HG03039 (cell line): ENCODE measurements around the gene GPC4.
"Not testable (repeated sequence)": the region's sequence is repeated elsewhere in the genome, so short reads cannot be mapped to it uniquely, and the experiment has no call there.

Experiments
- ATAC-seq: cut with Tn5 transposase; IDR thresholded peaks from one replicate; pipeline ENCODE4 v1.9.1; 2021; ENCODE audit warnings: mild to moderate bottlenecking, moderate library complexity; ENCODE audit not compliant: unreplicated experiment

GPC4 gene

DNA sequence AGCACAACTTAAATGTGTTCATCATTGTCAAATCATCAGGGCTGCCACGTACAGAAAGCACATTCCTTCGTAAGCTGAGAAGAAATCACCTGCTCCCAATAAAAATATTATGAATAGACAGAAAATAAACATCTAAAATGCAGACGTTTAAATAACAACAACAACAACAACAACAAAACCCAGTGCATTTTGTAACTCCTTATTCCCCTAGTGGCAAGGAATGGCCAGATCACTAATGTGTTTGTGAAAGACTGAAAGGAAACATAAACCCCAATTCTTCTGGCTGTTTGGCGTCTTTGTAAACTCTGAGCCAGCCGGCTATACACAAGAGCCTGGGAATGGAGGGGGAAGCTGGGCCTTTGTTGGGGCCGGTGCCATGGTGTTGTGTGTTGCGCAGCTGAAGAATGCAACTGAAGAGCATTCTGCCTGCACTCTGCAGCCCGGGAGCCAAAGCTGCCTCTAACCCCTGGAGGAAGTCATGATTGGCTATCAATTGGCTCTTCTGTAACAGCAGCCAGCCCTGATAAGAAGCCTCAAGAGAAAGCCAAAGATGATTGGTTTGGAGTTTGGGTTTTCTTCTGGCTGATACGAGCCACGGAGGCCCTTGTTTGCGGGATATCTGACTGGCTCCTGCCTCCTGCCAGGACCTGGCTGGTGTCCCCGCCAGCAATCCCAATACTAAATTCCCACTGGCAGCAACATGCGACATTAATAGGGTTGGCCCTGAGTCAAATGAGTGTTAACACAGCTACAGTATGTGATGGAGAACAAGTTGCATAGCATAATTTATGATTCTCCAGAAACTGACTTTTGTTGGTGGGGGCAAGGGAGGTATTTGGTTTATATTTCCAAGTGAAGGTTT is 107.4 kb downstream of the GPC4 start:
- no peak for ATAC-seq

DNA sequence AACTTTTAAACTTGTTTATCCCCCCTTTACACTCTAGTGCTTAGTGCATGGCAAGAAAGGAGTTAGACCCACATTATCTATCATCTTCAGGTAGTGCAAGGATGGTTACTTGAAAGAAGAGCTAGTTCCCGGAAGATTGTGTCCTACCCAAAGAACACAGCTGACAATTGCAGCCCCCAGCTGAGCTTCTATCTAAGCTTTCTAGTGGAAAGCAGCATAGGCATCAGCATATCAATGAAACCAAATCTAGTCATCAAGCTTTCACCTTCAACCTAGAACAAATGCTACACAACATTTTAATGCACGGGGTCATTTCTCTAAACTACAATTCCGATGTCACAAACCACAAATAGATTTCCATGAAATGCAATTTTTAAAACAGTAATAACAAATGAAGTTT is 108.2 kb downstream of the GPC4 start:
- no peak for ATAC-seq

DNA sequence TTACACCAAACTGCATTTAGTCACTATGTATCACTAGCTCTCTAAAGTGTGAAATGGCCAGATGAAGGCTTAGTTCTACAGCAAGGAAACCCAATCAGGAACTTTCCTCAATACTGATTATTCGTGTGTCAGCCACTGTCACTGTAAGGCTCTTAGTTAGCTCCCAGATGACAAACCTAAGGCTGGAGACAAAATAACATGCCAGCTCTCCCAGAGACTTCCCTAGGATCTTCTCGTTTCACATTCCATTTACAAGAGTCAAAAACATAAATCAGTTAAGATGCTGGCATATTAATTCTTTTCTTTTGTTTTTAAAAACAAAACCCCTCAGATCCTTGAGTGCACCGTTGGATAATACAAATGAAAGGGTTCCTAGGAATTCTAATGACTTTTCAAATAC is 109.0 kb downstream of the GPC4 start:
- no peak for ATAC-seq

DNA sequence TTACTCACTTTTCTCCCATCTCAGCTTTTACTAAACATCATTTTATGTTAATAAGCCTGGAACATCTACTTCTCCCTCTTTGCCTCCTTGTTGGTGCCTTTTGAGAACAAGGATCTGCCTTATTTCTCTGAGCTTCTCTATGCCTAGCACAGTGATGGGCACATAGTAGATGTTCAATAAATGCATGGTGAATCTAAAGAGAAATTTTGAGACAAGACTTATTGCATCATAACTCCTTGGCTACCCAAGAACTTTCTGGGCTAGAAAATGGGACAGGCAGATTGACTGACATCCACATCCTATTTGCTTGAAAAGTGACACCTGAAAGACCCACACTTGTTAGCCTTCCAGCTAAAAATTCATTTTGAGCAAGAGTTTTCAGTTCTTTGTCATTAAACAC is 109.9 kb downstream of the GPC4 start:
- no peak for ATAC-seq

DNA sequence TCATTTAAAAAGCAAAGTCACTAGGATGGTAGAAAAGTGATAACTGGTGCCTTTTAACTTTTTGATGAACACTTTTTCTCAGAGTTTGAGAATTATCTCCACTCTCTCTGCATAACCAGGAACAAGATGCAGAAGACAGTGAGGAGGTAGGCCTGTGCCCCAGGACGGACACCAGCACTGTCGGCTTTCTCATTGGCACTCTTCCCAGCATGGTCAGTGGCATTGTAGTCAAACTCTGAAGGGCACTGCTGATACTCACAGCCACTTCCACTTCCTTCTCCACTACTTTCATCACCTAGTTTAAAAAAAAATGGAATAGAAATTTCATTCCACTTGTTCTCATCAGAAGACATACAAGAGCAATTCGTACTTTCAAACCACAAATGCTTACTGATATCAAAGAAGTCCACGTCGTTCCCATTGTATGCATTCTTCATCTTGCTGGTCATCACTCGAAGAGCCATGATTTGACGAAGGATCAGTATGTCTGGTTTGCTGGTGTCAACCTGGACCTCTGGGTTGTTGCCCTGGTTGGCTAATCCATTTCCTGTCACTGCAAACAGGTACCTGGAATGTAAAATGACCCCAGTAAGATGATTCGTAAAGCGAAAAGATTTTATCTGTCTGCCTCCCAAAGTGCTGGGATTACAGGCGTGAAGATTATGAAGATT is 112.4 kb downstream of the GPC4 start:
- ATAC-seq: no peak

DNA sequence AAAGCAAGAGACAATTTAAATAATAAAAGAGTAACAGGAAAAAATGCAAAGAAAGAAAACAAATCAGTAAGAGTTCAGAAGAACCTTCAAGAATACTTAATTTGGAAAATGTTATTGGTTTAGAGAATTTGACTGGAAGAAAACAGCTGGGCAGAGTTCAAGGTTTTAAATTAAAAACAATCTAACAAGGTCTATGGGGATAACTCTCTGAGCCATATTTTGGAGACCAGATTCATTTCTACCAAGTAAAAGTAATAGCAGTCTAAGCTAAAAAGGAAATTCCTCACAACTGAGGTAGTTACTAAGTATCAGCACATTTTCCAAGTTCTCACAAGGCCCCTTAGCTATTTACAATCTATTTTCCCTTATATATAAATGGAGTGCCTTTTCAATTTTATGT is 114.7 kb downstream of the GPC4 start:
- no peak for ATAC-seq

DNA sequence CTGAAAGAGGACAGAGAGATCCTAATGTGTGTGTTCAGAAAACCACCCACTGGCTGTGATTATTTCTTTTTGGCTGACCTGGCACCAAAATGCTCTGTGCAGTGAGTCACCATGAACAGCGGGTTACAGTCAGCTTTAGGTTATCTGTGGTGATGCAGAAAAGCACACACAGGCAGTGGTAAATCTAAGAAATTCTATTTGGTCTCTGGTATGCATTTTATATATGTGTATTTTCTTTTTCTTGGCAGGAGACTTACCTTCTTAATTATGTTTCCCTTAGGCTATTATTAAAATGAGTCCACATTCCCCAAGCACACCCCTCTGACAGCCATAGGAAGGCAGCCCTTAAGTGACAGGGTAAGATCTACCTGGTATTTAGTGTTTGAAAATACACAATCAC is 118.0 kb downstream of the GPC4 start:
- no peak for ATAC-seq

DNA sequence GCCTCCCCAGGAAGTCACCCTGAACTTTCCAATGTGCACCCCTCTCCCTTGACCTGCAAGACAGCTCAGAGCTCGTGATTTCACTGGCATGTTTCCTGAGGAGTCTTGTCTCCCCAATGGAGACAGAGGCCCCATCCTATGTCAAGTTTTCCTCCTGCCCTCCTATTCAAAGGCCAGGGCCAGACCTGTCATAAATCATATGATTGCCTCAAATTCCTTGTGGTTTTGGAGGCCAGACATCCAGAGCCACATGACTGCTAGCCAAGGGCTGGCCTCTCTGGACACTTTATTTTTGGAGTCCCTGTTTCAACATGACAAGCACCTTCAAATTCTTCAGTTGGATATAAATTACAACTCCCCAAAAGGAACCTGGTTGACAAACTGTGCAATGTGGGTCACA is 121.2 kb downstream of the GPC4 start:
- no peak for ATAC-seq

DNA sequence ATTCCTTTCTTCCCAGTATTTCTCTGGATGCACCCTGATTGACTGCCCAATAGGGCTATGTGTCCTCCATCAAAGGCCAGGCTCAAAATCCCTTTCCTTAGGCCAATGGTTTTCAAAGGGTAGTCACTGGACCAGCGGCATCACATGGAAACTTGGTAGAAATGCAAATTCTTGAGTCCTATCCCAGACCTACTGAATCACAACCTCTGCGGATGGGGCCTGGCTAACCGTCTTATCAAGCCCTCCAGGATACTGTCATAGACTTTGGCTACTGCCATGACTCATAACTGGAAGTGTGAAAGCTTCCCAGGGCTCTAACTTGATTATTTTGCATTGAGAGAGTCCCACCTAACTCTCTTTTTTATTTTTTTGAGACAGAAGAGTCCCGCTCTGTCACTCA is 125.2 kb downstream of the GPC4 start:
- ATAC-seq: no peak

DNA sequence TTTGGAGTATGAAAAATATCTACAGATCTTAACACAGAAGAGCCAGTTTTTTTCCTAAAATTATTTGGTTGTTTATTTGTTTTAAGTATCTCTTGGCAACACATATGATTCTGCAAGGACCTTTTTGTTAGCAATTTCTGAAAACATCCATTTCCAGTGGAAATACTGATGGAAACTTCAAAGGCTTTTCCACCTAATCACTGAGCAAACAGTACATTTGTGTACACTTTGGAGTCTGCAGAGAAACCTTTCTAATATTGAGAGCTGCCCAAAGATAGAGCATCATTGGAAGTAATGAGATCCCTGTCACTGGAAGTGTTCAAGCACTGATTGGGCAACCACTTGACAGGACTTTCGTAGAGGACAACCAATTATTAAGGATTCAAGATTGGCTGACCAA is 127.4 kb downstream of the GPC4 start:
- no peak for ATAC-seq

DNA sequence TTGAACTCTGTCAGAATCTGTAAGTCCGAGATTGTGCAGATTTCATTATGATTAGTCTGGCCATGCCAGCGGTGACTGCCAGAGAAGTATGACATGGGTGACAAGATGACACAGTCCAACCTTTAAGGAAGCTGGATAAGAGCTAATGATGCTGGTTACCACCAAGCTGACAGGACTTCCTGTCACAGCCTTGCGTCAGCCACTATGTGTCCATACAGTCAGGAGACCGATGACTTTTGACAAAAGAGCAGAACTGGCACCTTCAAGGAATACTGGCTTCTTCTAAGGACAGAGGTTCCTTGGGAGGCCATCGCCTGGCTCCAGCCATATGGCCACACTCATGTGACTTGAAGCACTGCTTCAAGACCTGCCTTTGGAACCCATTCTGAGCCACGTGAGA is 129.9 kb downstream of the GPC4 start:
- no peak for ATAC-seq

DNA sequence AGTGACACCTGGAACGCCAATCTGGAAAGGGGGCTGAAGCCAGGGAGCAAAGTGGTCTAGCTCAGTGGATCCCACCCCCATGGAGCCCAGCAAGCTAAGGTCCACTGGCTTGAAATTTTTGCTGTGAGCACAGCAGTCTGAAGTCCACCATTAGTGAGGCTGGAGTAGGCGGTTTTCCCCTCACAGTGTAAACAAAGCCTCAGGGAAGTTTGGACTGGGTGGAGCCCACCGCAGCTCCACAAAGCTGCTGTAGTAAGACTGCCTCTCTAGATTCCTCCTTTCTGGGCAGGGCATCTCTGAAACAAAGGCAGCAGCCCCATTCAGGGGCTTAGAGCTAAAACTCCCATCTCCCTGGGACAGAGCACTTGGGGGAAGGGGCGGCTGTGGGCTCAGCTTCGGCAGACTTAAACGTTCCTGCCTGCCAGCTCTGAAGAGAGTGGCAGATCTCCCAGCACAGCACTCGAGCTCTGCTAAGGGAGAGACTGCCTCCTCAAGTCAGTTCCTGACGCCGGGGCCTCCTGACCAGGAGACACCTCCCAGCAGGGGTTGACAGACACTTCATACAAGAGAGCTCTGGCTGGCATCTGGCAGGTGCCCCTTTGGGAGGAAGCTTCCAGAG is 136.1 kb downstream of the GPC4 start:
- ATAC-seq: not testable (repeated sequence)

DNA sequence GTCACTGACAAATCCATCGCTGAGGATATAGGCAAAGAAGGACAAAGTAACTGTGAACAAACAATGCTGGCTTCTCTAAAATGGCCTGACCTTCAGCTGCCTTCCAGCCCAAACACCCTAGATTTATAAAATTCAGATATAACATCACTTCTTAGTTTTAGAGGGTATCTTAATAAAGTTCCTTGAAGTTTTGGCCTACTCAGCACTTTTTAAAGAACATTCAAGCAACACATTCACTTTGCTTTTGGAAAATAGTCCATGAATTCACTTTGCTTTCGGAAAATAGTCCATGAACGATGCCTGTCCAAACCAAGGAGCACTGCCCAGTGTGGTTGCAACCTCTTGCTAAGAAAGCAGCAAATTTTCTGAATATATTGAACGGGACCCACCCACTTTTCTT is 142.1 kb downstream of the GPC4 start:
- ATAC-seq: no peak

DNA sequence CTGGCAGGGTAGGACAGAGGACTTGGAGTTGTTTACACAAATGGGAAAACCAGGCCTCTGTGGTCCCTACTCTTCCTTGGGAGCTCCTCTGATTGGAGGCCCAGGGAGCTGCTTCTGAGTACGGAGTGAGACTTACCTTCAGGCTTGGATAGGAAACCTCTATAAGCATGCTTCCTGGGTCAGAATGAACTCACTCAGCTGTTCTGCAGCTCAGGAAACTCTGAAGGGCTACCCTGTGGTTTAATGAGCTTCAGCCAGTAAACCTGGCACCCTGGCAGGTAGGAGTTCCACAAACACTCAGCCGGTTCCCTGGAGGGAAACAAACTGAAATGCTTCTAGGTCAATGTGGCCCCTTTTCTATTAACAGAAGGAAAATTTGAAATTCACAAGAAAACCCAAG is 146.1 kb downstream of the GPC4 start:
- no peak for ATAC-seq

DNA sequence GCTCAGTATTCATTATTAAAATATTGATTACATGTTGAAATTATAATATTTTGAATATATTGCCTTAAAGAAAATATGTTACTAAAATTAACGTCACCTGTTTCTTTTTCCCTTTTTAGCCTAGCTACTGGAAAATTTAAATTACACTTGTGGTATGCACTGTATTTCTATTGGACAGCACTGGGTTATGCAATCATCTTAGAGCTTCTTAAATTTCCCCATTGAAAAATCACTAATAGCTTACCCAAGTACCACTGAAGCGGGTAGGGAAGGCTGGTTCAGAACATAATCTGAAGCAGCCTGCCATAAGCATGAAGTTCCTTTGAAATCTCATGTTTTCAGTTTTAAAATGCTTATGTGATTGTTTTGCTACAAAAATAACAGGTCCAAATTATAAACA is 147.7 kb downstream of the GPC4 start:
- ATAC-seq: no peak

DNA sequence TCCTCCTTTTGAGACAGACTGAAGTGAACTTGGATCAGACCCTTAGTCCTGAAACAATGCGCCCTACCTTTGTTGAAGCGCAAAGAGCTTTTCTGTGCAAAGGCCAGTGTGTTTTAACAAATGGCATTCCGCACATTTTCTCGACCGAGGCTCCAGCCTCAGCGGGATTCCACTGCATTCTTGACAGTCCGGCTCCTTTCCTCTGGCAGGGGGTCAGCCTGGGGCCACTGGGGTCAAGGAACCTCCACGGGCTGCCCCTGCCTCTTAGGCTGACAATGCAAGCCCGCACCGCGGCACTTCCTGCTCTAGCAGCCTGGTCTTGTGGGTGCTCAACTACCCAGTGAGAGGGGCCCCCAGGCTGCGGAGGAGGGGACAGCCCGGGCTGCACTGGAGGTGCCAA is 150.0 kb downstream of the GPC4 start:
- no peak for ATAC-seq

DNA sequence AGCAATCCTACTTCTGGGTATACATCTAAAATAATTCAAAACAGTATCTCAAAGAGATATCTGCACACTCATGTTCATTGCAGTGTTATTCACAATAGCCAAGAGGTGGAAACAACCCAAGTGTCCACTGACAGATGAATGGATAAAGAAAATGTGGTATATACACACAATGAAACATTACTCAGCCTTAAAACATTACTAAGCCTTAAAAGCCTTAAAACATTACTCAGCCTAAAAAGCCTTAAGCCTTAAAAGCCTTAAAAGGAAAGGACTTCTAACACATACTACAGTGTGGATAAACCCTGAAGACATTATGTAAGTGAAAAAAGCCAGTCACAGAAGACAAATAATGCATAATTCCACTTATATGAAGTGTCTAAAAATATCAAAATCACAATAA is 156.8 kb downstream of the GPC4 start:
- ATAC-seq: no peak

DNA sequence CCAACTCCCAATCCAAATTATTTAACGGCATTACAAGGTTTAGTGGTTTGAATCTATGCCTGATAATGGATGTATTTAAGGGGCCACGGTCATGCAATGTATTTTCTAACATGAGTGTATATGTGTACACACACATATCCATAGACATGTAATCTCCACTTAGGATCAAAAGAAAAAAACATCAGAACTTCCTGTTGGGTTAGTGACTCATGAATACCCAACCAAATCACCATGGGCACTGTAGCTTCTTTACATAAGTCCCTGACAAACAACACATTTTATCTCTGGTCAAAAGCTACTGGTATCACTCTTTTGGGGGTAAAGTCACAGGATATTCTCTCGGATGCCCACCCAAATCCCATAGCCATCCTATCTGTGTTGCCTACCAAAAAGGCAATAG is 160.6 kb downstream of the GPC4 start:
- no peak for ATAC-seq

DNA sequence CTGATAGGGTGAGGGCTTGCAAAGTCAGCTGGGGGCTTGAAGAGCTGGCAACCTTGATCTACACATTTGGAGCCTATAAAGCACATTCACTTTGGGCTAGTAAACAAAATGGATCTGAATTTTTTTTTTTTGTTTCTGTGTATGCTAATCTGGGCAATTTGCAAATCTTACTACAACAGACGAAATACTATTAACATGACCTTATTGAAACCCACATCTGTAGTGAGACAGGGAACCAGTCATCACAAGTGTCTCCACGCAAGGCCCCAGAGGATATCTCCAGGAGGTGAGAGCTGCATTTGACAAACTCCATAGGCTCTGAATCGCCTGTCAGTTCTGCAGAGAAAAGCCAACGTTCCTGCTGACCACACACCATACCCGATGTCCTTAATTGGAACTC is 164.1 kb downstream of the GPC4 start:
- no peak for ATAC-seq

DNA sequence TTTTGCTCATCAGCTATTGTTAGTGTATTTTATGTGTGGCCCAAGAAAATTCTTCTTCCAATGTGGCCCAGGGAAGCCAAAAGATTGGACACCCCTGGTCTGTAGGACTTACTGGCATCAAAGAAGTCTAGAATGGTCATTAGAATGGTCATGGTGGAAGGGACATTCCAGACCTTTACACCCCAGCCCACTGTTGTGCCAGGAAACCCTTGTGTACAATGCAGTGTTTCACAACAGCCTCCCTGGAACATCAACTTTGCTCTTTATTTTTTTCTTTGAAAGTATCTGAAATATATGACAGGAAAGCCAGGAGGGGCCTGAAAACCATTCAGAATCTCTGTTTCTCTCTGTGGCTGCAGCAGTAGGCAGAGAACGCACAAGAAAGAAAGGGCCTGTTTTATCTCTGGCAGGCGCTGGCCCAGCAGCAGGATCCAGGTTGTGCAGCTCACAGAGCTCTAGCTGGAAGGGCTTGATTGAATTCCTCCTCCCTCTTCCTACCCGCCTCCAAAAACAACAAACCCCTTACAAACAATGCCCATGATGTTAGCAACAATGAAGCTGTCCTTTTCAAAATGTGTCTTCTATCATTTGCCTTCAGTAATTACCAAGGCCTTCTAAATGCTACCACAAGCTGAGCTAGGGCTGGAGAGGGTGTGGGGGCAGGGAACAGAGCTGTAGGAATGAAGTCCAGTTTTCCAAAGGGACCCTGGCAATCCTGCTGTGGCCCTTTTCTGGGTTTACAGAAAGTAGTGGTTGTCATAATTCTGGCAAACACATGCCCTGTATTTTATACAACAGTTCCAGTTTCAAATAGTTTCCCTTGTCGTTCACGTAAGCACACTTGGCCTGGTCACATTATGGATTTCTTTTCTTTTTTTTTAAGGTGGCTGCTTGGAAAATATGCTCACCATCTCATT is 164.8 kb downstream of the GPC4 start:
- ATAC-seq: no peak
